GF-D8 (cell line): Measurements from ENCODE around the gene NAGK.
"Not testable (repeated sequence)": the region's sequence is repeated elsewhere in the genome, so short reads cannot be mapped to it uniquely, and the experiment has no call there.

Experiments used
- DNase-seq: peaks from one replicate; lab custom pipeline; 2025; lab: John Stamatoyannopoulos, UW

NAGK gene

DNA sequence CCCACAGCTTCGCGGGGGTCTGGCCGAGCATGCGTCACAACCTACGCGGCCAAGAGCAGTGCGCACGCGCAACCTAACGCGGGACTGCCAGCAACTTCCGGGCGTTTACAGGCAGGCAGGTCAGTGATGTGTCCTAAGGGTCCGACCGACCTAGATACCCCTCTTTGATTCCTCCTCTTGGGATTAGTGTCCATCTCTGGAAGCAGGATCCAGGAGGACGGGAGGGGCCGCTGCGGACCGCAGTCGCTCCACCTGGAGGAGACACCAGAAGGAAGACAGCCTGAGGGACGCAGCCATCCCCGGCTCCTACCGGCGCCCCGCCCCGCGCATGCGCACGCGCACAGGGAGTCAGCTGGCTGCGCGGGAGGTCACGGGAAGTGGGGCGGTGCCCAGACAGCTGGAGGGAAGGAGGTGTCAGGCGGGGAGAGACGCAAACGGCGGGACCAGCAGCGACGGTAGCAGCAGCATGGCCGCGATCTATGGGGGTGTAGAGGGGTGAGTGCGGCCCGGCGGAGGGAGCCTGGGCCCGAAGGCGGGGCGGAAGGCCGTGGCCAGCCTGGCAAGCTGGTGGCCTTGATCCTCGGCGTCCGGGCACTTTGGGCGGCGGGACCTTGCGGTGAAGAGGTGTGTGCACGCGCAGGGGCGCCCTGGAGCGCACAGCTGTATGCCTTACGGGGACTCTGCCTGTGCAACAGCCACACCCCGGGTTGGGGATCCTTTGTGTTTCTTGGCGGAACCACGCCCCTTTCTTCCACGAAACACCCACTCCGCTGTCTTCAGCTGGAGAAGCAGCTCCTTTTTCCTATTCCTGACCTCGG lies at the start of gene NAGK:
Gene NAGK, plus strand, starts transcription at position 431 of the 818 bp plus-strand sequence. Its CDS starts 36 bp downstream, at position 467.
- peak; percentile 85 for DNase-seq

DNA sequence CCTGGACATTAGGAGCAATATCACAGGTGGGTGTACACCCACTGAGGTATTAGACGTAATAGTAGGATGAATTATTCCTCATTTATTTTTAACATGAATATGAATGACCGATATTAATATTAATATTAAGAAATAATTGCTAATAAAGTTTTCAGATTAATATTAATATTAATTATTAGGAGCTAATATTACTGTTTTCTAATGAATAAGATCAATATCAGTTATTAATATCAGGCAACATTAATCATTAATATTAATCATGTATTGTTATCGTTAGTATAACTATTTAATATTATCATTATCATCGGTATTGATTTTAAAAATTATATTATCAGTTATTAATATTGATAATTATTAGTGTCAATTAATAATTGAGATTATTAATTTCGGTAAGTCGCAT lies 48.5 kb upstream of the NAGK start:
- DNase-seq = not testable (repeated sequence)

DNA sequence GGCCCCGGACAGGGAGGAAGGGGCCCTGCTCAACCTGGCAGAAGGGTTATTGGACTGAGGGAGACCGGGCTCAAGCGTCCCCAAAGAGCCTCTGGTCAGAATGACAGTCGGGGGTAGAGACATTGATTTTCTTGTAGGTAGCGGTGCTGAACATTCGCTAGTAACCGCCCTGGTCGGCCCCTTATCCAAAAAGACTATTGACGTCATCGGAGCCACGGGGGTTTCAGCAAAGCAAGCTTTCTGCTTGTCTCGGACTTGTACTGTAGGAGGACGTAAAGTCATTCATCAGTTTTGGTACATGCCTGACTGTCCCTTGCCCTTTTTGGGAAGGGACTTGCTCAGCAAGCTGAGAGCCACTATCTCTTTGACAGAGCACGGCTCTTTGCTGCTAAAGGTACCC lies 47.1 kb upstream of the NAGK start:
- DNase-seq = not testable (repeated sequence)

DNA sequence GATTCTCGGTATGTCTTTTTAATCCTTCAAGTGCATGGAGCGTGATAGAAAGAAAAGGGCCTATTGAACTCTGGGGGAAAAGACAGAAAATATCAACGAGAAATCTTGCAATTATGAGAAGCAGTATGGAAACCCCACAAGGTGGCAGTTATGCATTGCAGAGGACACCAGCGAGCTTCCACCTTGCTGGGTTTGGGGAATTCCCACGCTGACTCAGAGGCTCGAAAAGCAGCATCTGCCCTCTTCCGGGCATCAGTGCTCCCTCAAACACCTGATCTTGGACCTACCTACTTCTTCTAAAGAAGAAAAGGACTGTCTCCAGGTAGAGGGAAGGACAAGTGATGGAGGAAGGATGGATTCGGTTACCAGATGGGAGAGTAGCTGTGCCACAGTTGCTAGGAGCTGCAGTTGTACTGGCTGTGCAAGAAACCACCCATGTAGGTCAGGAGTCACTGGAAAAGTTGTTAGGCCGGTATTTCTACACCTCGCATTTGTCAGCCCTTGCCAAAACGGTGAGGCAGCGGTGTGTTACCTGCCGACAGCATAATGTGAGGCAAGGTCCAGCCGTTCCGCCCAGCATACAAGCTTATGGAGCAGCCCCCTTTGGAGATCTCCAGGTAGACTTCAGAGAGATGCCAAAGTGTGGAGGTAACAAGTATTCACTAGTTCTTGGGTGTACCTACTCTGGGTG lies 44.8 kb upstream of the NAGK start:
- DNase-seq = not testable (repeated sequence)

DNA sequence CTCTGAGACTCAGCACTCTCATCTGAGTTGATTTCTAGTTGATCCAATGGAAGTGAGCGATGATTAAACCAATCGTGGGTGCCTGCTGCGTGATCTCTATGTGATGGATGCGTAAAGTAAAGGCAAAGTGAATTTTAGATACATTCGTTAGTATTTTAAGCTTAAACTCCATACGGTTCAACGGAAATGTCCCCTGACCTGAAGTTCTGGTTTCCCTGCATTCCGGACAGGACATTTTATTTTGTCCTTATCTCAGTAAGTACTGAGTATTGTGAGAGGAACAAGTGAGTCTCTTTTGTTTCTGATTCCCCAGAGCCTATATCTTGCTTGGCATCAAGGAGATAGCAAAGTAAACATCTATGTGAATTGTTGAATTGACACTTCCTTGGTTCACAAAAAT lies 32.2 kb upstream of the NAGK start:
- not testable (repeated sequence) for DNase-seq

DNA sequence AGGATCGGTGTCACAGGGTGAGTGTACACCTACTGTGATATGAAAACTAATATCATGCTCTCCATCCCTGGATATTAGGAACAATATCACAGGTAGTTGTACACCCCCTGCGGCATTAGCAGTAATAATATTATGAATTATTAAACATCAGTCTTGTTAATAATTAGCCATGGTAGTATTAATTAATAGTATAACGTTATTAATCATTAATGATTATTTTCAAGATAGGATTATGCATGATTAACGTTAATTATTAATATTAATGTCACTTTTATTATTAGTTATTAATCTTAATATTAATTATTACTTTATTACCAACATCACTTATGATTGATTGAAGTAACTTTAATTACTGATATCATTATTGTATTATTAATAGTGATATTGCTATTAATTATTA lies 26.2 kb upstream of the NAGK start:
- no peak for DNase-seq

DNA sequence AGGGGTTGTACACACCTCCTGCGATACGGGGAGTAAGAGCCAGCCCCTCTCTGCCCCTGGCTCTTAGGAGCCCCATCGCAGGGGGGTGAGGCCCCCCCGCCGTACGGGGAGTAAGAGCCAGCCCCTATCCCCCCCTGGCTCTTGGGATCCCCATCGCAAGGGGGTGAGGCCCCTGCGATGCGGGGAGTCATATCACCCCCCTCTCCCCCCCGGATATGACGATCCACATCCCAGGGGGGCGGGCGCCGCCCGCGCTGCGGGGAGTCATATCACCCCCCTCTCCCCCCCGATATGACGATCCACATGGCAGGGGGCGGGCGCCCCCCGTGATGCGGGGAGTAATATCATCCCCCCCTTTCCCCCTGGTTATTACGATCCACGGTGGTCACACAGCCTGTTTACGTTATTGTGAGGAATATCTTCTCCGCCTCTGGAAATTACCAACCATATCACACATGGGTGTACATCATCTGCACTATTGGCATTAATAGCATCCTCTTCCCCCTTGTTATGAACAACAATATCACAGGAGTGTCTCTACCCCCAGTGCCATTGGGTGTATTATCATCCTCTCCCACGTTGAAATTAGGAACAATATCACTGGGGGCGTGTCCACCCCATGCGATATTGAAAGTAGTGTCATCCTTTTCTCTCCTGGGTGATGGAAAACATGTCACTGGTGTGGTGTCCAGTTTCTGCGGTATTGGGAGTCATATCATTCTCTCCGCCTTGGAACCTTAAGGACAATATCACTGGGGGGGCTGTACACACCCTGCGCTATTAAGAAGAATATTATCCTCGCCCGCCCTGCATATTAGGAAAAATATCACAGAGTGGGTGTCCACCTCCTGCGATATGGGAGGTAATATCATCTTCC lies 24.7 kb upstream of the NAGK start:
- no peak for DNase-seq

DNA sequence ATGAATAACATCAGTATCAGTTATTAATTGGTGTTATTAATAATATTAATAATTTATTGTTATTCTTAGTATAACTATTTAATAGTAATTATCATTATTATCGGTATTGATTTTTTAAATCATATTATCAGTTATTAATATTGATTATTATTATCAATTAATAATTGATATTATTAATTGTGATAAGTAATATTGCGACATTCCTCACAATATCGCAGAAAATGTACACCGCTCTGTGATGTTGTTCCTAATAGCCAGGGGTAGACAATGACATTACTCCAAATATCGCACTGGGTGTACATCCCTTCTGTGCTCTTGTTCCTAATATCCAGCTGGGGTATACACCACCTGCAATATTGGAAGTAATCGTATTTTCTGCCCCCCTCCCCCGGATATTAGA lies 23.3 kb upstream of the NAGK start:
- no peak for DNase-seq

DNA sequence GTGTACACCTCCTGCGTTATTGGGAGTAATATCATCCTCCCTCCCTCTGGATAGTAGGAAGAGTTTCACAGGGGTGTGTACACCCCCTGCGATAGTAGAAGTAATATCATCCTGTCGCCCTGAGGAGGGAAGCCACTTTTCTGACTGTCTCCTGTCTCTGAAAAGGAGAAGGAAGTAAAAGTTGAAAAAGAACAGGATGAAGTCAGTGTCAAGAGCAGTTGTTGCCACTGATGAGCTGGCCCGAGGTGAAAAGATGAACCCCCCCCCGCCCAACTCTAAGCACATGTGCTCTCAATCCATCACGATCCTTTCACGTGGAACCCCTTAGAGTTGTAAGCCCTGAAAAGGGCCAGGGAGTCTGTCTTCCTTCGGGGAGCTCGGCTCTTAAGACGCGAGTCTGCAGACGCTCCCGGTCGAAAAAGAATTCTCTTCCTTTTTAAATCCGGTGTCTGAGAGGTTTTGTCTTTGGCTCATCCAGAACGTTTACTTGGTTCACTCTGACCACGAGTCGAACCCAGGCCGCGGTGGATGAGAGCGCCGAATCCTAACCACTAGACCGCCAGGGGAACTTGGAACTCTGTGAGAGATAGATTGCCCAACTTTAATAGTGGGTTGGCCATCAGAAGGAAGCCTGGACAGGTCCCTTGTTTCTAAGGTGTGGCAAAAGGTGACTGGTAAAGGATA lies 22.4 kb upstream of the NAGK start:
- no peak for DNase-seq

DNA sequence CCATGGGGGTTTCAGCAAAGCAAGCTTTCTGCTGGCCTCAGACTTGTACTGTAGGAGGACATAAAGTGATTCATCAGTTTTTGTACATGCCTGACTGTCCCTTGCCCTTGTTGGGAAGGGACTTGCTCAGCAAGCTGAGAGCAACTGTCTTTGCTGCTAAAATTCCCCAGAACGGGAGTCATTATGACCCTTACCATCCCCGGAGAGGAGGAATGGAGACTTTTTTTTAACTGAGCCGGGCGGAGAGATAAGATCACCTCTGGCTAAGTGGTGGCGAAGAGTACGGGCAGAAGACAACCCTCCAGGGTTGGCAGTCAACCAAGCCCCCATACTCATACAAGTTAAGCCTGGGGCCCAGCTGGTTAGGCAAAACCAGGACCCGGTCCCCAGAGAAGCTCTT lies 20.4 kb upstream of the NAGK start:
- DNase-seq = no peak

DNA sequence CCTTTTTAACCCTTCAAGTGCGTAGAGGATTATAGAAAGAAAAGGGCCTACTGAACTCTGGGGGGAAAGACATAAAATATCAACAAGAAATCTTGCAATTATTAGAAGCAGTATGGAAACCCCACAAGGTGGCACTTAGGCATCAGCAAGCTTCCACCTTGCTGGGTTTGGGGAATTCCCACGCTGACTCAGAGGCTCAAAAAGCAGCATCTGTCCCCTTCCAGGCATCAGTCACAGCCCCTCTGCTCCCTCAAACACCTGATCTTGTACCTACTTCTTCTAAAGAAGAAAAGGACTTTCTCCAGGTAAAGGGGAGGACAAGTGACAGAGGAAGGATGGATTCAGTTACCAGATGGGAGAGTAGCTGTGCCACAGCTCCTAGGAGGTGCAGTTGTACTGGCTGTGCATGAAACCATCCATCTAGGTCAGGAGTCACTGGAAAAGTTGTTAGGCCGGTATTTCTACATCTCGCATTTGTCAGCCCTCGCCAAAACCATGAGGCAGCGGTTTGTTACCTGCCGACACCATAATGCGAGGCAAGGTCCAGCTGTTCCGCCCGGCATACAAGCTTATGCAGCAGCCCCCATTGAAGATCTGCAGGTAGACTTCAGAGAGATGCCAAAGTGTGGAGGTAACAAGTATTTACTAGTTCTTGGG lies 18.6 kb upstream of the NAGK start:
- not testable (repeated sequence) for DNase-seq

DNA sequence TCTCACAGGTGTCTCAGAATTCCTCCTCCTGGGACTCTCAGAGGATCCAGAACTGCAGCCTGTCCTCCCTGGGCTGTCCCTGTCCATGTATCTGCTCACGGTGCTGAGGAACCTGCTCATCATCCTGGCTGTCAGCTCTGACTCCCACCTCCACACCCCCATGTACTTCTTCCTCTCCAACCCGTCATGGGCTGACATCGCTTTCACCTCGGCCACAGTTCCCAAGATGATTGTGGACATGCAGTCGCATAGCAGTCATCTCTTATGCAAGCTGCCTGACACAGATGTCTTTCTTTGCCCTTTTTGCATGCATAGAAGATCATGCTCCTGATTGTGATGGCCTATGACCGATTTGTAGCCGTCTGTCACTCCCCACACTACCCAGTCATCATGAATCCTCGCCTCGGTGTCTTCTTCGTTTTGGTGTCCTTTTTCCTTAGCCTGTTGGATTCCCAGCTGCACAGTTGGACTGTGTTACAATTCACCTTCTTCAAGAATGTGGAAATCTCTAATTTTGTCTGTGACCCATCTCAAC lies 13.2 kb upstream of the NAGK start:
- not testable (repeated sequence) for DNase-seq

DNA sequence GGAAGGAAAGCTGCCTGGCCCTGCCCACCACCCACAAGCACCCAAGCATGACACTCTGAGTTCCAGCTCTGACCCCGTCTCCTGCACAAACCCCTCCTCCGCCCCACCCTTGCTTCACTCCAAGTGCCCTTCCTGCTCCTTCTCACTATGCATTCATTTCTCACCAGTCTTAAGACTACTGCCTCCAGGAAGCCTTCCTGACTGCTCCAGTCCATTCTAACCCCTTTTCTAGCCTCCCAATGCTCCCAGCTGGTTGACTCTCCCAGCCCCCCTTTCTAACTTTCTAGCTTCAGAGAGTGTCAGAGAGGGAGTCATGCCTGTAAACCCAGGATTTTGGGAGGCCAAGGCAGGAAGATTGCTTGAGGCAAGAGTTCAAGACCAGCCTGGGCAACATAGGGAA lies 8.2 kb upstream of the NAGK start:
- DNase-seq = no peak

DNA sequence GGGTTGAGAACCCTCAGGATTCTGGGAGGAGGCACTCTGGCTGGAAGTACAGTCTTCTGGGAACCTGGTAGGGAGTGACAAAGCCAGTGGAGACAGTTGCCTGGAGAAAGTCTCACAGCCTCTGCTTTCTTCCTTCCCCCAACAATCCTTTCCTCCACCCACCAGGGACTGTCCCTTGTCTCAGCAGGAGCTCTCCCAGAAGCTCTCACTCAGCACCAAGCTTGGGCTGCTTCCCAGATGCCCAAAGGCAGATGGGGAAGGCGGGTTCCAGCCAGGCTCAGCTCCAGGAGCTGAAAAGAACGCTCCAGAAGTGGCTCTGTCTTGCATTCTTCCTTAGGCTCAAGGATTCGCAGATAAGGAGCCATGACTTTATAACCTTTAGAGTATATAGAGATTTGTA lies 7.6 kb upstream of the NAGK start:
- no peak for DNase-seq

DNA sequence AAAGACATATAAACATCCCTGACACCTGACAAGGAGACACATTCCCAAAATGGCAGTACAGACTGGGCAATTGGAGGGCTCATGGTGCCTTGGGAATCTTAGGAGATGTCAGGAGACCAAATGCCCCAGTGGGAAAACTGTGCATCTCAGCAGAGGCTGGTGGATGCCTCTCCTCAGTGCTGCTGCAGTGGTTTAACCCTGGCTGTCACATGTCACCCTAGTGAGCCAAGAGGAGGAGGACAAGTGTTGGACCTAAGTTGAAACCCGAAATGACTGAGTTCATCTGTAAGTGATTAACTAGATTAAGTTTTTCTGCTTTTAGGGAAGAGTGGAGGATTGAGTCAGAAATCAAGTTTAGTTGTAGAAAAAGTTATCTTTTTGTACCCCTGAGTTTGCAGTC lies 5.2 kb upstream of the NAGK start:
- no peak for DNase-seq

DNA sequence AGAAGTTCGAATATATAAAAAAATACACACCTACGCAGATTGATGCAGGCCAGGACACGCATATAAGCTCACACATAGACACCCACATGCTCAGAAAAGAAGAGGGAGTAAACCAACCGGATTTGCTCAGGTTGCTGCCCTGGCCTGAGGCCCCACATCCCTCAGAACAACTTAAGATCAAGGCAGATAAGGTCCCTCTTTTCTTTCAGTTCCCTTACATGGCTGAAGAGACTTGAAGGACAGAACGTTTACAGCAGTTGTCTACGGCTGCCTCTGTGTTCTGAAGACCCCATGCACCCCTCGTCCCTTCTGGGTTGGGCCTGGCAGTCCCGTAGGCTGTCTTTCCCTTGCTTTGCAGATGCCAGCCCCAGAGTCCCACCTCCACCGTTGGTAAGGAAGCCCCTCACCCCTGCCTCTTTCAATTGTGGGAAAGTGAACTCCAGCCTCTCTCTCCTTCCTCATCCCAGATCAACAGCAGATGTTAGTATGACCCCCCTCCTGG lies 4.3 kb upstream of the NAGK start:
- DNase-seq = peak; percentile 31

DNA sequence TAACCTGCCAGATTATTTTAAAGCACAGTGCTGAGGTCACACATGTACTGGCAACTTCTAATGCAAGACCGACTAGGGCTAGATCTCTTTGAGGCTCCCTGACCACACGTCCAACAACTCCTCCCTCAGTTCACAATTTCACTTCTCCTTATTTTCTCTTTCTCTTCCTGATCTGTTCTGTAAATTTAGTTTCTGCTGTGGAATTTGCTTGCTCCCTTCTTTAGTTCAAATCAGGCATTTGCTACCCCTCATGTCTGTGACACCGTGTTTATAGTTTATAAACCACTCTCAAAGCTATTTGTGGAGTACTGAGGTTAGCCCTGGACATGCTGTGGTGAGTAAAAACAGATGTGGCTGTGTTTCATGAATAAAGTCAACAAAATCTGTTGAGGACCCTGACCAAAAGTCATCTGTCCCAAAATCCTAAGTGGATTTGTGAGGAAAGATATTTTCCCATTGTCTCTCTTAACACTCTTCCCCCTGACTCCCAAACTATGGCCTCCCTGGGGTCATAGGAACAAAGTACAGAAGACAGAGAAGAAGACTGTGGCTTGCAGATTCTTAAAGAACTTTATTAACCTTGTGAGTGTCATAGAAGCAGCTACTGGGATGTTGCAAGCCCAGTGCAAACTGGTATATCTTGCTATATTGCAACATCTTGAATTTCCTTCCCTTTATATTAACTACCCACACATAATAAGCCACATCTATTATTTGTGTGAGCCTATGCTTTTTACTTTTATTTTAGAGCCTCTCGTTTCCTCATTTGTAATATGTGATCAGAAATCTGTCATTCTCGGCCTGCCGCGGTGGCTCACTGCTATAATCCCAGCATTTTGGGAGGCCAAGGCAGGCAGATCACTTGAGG lies 3.5 kb upstream of the NAGK start:
- peak; percentile 97 for DNase-seq

DNA sequence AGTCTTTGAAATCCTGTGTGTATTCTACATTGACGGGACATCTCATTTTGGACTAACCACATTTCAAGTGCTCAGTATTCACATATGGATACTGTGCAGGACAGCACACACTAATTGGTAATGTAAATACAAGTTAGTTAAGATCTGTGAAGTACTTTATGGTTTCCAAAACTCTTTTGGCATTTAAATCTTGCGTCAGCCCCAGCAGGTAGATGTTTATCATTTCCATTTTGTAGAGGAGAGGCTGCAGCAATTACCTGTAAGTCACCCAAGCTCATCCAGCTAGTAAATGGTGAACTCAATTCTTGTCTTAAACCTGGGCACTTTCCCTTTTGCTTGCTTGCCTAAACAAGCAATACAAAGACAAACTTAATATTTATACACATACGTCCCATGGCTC lies 1.6 kb upstream of the NAGK start:
- DNase-seq = no peak

DNA sequence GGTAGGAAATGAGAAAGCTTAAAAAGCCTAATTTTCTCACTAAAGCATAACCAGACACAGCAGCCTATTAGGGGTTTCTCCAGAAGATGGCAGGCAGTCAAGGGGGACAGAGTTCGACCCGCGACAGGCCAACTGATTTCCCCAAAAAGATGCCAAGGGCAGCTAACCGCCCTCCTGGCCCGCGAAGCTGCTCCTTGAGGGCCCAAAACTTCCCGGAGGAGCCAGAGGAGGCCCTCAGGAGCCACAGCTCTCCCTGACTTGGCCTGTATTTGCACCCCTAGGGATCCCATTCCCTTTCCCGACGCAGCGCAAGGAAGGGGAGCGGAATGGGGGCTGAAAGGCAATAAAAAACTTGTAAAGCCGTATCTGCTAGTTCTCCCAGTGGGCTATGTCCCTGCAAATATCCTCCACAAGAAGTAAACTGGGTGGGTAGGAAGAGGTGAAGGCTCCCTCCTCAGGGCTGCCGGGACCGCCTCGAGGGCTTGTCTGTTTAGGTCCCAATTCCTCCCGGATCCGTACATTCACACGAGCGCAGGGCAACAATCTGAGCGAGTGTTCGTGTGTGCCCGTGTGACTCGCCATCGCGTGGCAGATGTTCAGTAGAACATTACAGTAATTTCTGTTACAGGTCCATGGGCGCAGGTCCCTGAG lies 756 bp upstream of the NAGK start:
- DNase-seq = no peak
